PC-3 (cell line): Measurements from ENCODE around the gene ZNF407. TPM values are rescaled to one million over a fixed set of nuclear protein-coding genes. Genes with fewer than 3 reads are reported as not detected.

ENCODE experiments used
- ATAC-seq: fragments of 200-7000 bp; cut with Tn5 transposase; 2 replicates; pipeline ENCODE4 v1.9.1; 2020; ENCODE audit warnings: mild to moderate bottlenecking, moderate library complexity
- BruUV-seq: library from RNA; stranded (reverse); fragments of 400-500 nt; replicated peaks from 2 replicates; lab custom pipeline; 2021; lab: Mats Ljungman, UMichigan
- CTCF ChIA-PET: fragments of 300-600 bp; sonication (Branson Sonifier 250); formaldehyde crosslinking; loops from one replicate; lab custom pipeline; 2022; ENCODE audit warnings: antibody characterized with exemption; lab: Charles Lee
- POLR2A ChIA-PET: fragments of 300-600 bp; sonication (Branson Sonifier 250); formaldehyde crosslinking; loops from one replicate; lab custom pipeline; 2022; ENCODE audit warnings: antibody characterized with exemption; ENCODE audit not compliant: unreplicated experiment; lab: Charles Lee
- DNase-seq: peaks from one replicate; pipeline ENCODE4 v3.0.0-alpha.2; 2015
- H2AFZ ChIP-seq: fragments of 300-600 bp; sonication (generic); 2 replicates; pipeline ENCODE4 v1.6.0; 2016; ENCODE audit warnings: antibody characterized with exemption, low read length
- H3F3A ChIP-seq: fragments of 300-600 bp; sonication (generic); one replicate; pipeline ENCODE4 v1.6.0; 2017; ENCODE audit warnings: antibody characterized with exemption, low read length, control low read depth, mild to moderate bottlenecking; ENCODE audit not compliant: unreplicated experiment
- H3K27ac ChIP-seq: fragments of 300-600 bp; sonication (generic); 2 replicates; pipeline ENCODE4 v1.5.1; 2016; ENCODE audit warnings: mild to moderate bottlenecking, low read length
- H3K27me3 ChIP-seq: fragments of 300-600 bp; sonication (generic); 2 replicates; pipeline ENCODE4 v1.6.1; 2016; ENCODE audit warnings: low read length, mixed read lengths
- H3K36me3 ChIP-seq: fragments of 300-600 bp; sonication (generic); 2 replicates; pipeline ENCODE4 v1.6.1; 2016; ENCODE audit warnings: low read depth, mixed run types, low read length, mixed read lengths
- H3K4me1 ChIP-seq: fragments of 300-600 bp; sonication (generic); 2 replicates; pipeline ENCODE4 v1.5.1; 2016; ENCODE audit warnings: low read length; ENCODE audit not compliant: insufficient read depth
- H3K4me2 ChIP-seq: fragments of 300-600 bp; sonication (generic); 2 replicates; pipeline ENCODE4 v1.6.0; 2016; ENCODE audit warnings: low read length
- H3K4me3 ChIP-seq: fragments of 300-600 bp; sonication (generic); 2 replicates; pipeline ENCODE4 v1.5.1; 2016; ENCODE audit warnings: mild to moderate bottlenecking, low read length, mixed read lengths
- H3K79me2 ChIP-seq: fragments of 300-600 bp; sonication (generic); 2 replicates; pipeline ENCODE4 v1.6.1; 2017; ENCODE audit warnings: low read length, mixed read lengths
- H3K9ac ChIP-seq: fragments of 300-600 bp; sonication (generic); 2 replicates; pipeline ENCODE4 v1.6.0; 2016; ENCODE audit warnings: mild to moderate bottlenecking, low read length
- H3K9me2 ChIP-seq: fragments of 300-600 bp; sonication (generic); replicated peaks from 2 replicates; pipeline ENCODE4 v1.6.1; 2016; ENCODE audit warnings: mixed run types, low read length, mixed read lengths
- H3K9me3 ChIP-seq: fragments of 300-600 bp; sonication (generic); 2 replicates; pipeline ENCODE4 v1.6.1; 2016; ENCODE audit warnings: low read length, mixed read lengths
- H4K20me1 ChIP-seq: fragments of 300-600 bp; sonication (generic); 2 replicates; pipeline ENCODE4 v1.6.1; 2016; ENCODE audit warnings: low read length, mixed read lengths
- EZH2 ChIP-seq: fragments of 300-600 bp; sonication (generic); IDR thresholded peaks from one replicate; pipeline ENCODE4 v1.6.1; 2017; ENCODE audit warnings: antibody characterized with exemption, mild to moderate bottlenecking, low read length; ENCODE audit not compliant: unreplicated experiment
- EZH2phosphoT487 ChIP-seq: fragments of 300-600 bp; sonication (generic); IDR thresholded peaks from 2 replicates; pipeline ENCODE4 v1.6.1; 2018; ENCODE audit warnings: mild to moderate bottlenecking, antibody characterized with exemption, low read length, borderline replicate concordance
- intact Hi-C: fragments of 100-400 bp; cut with micrococcal nuclease; formaldehyde crosslinking; loops from 2 replicates; pipeline ENCODE4 v1.9.0; 2023
- total RNA-seq: library from RNA; depleted of rRNA; stranded (reverse); fragments of >200 nt; gene quantifications from 2 replicates; pipeline ENCODE4 v1.2.3, GENCODE V29; 2014
- TF ChIP-seq, protein P1 (sequence below): fragments of 300-600 bp; sonication (generic); conservative IDR thresholded peaks from 2 replicates; pipeline ENCODE4 v1.5.1; 2017; ENCODE audit warnings: antibody characterized with exemption, low read depth, mild to moderate bottlenecking, low read length

ZNF407 gene
- total RNA-seq, 1 experiment from 2014 or later: 9.3 TPM

DNA sequence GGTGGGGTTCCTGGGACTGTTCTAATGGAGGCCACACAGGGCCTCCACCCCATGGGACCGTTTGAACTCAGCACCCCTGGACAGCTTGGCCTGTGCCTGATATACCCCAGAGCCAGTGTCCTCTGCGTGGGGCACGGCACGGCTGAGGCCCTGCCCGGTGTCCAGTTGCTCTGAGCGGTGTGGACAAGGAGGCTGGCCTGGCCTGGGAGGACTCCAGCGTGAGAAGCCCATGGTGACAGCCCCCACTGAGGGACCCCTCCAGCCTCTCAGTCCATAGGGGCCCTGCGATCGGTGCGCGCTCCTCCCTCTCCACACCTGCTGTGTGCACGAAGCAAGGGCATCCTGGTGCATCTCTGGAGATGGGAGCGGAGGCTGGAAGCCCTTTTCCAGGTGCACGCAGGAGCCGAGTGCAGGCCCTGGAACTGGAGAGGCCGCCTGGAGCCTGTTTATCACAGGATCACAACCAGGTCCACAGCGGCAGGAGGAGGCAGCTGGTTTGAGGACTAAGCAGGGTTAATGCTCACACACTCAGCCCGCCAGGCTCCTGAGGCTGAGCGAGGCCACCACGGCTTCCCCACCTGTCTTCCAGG, 491.0 kb downstream of the ZNF407 start:
- Histone ChIP-seq H2AFZ (no peak overlapping the region), H3K9me2 (no peaks in the 10 kb centered on the region), H3K4me1 (no peaks in the 10 kb centered on the region), H3K4me2 (no peak overlapping the region), H3F3A (no peaks in the 10 kb centered on the region), H3K27ac (no peak overlapping the region), H3K9me3 (no peaks in the 10 kb centered on the region), H4K20me1 (no peaks in the 10 kb centered on the region), H3K79me2 (no peaks in the 10 kb centered on the region), H3K4me3 (no peak overlapping the region), H3K27me3 (no peaks in the 10 kb centered on the region), H3K36me3 (no peaks in the 10 kb centered on the region), H3K9ac (no peak overlapping the region)
- no TSS peak for BruUV-seq
- ChIA-PET POLR2A (no interaction called here), CTCF (no interaction called here)
- ATAC-seq (no peak), DNase-seq (no peak)
- intact Hi-C loops: no loop called here
- no peak for TF ChIP-seq EZH2phosphoT487
- TF ChIP-seq, protein P1, sequence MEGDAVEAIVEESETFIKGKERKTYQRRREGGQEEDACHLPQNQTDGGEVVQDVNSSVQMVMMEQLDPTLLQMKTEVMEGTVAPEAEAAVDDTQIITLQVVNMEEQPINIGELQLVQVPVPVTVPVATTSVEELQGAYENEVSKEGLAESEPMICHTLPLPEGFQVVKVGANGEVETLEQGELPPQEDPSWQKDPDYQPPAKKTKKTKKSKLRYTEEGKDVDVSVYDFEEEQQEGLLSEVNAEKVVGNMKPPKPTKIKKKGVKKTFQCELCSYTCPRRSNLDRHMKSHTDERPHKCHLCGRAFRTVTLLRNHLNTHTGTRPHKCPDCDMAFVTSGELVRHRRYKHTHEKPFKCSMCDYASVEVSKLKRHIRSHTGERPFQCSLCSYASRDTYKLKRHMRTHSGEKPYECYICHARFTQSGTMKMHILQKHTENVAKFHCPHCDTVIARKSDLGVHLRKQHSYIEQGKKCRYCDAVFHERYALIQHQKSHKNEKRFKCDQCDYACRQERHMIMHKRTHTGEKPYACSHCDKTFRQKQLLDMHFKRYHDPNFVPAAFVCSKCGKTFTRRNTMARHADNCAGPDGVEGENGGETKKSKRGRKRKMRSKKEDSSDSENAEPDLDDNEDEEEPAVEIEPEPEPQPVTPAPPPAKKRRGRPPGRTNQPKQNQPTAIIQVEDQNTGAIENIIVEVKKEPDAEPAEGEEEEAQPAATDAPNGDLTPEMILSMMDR: no peak

DNA sequence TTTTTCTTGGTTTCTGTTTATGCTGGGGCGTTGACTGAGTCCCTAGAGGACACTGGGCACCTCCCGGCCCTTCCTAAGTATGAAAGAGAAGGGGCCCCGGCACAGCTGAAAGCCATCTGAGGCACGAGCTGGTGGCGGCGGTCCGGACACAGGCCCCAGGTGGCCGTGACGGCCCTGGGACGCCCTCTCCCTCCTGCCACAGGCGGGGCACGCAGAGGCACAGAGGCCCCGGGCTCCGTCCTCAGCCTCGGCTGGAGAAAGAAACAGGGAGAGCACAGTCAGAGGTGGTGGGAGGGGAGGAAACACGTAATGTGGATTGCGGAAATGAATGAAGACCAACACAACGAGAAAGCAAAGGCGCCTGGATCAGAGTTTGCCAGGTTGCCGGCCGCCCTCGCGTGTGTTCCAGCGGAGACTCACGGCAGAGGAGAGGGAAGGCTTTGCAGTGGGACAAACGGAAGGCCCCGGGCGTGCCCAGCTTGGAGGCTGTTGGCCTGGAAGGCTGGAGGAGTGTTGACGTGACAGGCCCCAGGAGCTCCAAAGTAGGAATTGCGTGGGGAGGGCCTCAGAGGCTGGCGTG, 492.2 kb downstream of the ZNF407 start:
- POLR2A ChIA-PET: no interaction called here
- no peaks in the 10 kb centered on the region for H4K20me1 ChIP-seq
- DNase-seq (no peak), ATAC-seq (no peak)
- H3K9me3 ChIP-seq: no peaks in the 10 kb centered on the region
- no peaks in the 10 kb centered on the region for H3K9me2 ChIP-seq
- no peaks in the 10 kb centered on the region for H3K36me3 ChIP-seq
- TF ChIP-seq EZH2 (no peak), EZH2phosphoT487 (no peak)
- TF ChIP-seq, protein P1: no peak
- no peaks in the 10 kb centered on the region for H3F3A ChIP-seq
- H3K27ac ChIP-seq: no peak overlapping the region
- CTCF ChIA-PET: no interaction called here
- no peaks in the 10 kb centered on the region for H3K27me3 ChIP-seq
- no peak overlapping the region for H3K4me2 ChIP-seq
- BruUV-seq: no TSS peak
- H3K4me1 ChIP-seq: no peaks in the 10 kb centered on the region
- no peaks in the 10 kb centered on the region for H3K79me2 ChIP-seq
- H3K9ac ChIP-seq: no peak overlapping the region
- no peak overlapping the region for H2AFZ ChIP-seq
- intact Hi-C loops: no loop called here
- H3K4me3 ChIP-seq: no peak overlapping the region

DNA sequence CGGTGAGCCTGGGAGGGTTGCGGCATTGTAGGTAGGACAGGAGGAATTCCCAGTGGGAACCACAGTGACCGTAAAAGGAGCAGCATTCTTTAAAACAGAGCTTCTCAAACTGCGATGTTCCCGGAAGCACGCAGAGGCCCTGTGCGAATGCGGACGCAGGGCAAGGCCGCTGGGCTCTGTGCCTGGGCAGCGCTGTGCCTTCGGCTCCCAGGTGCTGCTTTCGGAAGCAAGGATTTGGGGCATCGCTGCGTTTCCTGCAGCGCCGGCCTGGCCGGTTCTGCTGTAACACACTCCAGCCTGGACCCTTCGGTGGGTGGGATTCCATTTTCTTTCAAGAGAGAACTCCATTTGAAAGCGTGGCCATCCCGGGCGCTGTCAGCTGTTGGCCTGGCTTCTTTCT, 492.7 kb downstream of the ZNF407 start:
- H3K9me3 ChIP-seq: no peaks in the 10 kb centered on the region
- H3K4me1 ChIP-seq: no peaks in the 10 kb centered on the region
- DNase-seq (no peak), ATAC-seq (no peak)
- no peak overlapping the region for H3K9ac ChIP-seq
- H3K27ac ChIP-seq: no peak overlapping the region
- intact Hi-C loops: no loop called here
- no TSS peak for BruUV-seq
- no peak overlapping the region for H3K4me3 ChIP-seq
- CTCF ChIA-PET: no interaction called here
- H4K20me1 ChIP-seq: no peaks in the 10 kb centered on the region
- POLR2A ChIA-PET: no interaction called here
- no peak overlapping the region for H2AFZ ChIP-seq
- H3K4me2 ChIP-seq: no peak overlapping the region
- no peaks in the 10 kb centered on the region for H3F3A ChIP-seq
- H3K27me3 ChIP-seq: no peaks in the 10 kb centered on the region
- TF ChIP-seq EZH2phosphoT487 (no peak), EZH2 (no peak)
- TF ChIP-seq, protein P1: no peak
- H3K79me2 ChIP-seq: no peaks in the 10 kb centered on the region
- H3K9me2 ChIP-seq: no peaks in the 10 kb centered on the region
- H3K36me3 ChIP-seq: no peaks in the 10 kb centered on the region
